Loucy (cell line): ENCODE measurements around the gene FAF1.

Experiments
- H2AFZ ChIP-seq: fragments of 200-600 bp; sonication (generic); 2 replicates; pipeline ENCODE4 v1.6.0; 2016; ENCODE audit warnings: antibody characterized with exemption, mild to moderate bottlenecking, low read length, moderate library complexity
- H3F3A ChIP-seq: fragments of 200-600 bp; 2 replicates; pipeline ENCODE4 v1.6.0; 2016; ENCODE audit warnings: antibody characterized with exemption, low read depth, mild to moderate bottlenecking
- H3K27me3 ChIP-seq: fragments of 200-600 bp; sonication (generic); 2 replicates; pipeline ENCODE4 v1.6.1; 2014; ENCODE audit warnings: low read length, mild to moderate bottlenecking; ENCODE audit not compliant: insufficient read depth, poor library complexity, severe bottlenecking
- H3K36me3 ChIP-seq: fragments of 200-600 bp; sonication (generic); 2 replicates; pipeline ENCODE4 v1.6.1; 2016; ENCODE audit warnings: low read length; ENCODE audit not compliant: insufficient read depth
- H3K4me1 ChIP-seq: fragments of 200-600 bp; sonication (generic); 2 replicates; pipeline ENCODE4 v1.5.1; 2014; ENCODE audit warnings: low read length, mild to moderate bottlenecking; ENCODE audit not compliant: insufficient read depth, poor library complexity, severe bottlenecking
- H3K4me2 ChIP-seq: fragments of 200-600 bp; sonication (generic); 2 replicates; pipeline ENCODE4 v1.6.0; 2014; ENCODE audit warnings: antibody characterized with exemption, low read length, low read depth, mild to moderate bottlenecking; ENCODE audit not compliant: poor library complexity, severe bottlenecking
- H3K4me3 ChIP-seq: fragments of 200-600 bp; sonication (generic); 2 replicates; pipeline ENCODE4 v1.5.1; 2014; ENCODE audit warnings: low read length, mild to moderate bottlenecking, mixed read lengths; ENCODE audit not compliant: poor library complexity, severe bottlenecking
- H3K79me2 ChIP-seq: fragments of 200-600 bp; sonication (generic); 2 replicates; pipeline ENCODE4 v1.6.1; 2014; ENCODE audit warnings: low read length; ENCODE audit not compliant: insufficient read depth
- H3K9ac ChIP-seq: fragments of 200-600 bp; sonication (generic); 2 replicates; pipeline ENCODE4 v1.6.0; 2014; ENCODE audit warnings: mild to moderate bottlenecking, low read depth, low read length, moderate library complexity; ENCODE audit not compliant: poor library complexity, severe bottlenecking
- H3K9me2 ChIP-seq: fragments of 200-600 bp; sonication (generic); replicated peaks from 2 replicates; pipeline ENCODE4 v1.6.1; 2016; ENCODE audit warnings: low read depth, low read length, mixed read lengths
- H3K9me3 ChIP-seq: fragments of 200-600 bp; sonication (generic); 2 replicates; pipeline ENCODE4 v1.6.1; 2014; ENCODE audit warnings: mild to moderate bottlenecking, antibody characterized with exemption, low read length, low read depth; ENCODE audit not compliant: insufficient read depth
- H4K20me1 ChIP-seq: fragments of 200-600 bp; sonication (generic); 2 replicates; pipeline ENCODE4 v1.6.0; 2014; ENCODE audit warnings: antibody characterized with exemption, low read length, mild to moderate bottlenecking; ENCODE audit not compliant: insufficient read depth, poor library complexity, severe bottlenecking
- EZH2phosphoT487 ChIP-seq: fragments of 200-600 bp; IDR thresholded peaks from 2 replicates; pipeline ENCODE4 v1.6.1; 2018; ENCODE audit warnings: antibody characterized with exemption, mild to moderate bottlenecking, moderate library complexity, borderline replicate concordance
- TF ChIP-seq, protein P1 (sequence below): fragments of 200-600 bp; sonication (generic); conservative IDR thresholded peaks from 2 replicates; pipeline ENCODE4 v1.5.1; 2014; ENCODE audit warnings: mild to moderate bottlenecking, antibody characterized with exemption, low read length

FAF1 gene

DNA sequence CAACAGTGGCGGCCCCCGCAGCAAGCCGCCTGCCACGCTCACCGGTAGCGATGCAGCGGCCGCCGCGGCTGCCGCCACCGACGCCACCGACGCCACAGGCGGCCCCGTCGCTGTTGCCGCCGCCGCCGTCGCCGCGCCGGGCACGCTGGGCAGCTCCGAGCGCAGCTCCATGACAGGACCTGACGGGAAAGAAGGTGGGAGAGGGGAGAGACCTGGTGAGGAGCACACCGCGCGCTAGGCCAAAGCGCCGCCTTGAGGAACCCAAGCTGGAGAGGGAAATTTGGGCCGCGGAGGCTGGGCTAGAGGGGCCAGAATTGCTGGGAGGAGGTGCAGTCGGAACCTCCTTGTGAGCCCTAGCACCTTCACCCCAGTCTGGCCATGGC lies 538.7 kb downstream of the FAF1 start:
- no peak overlapping the region for H2AFZ ChIP-seq
- TF ChIP-seq, protein P1, sequence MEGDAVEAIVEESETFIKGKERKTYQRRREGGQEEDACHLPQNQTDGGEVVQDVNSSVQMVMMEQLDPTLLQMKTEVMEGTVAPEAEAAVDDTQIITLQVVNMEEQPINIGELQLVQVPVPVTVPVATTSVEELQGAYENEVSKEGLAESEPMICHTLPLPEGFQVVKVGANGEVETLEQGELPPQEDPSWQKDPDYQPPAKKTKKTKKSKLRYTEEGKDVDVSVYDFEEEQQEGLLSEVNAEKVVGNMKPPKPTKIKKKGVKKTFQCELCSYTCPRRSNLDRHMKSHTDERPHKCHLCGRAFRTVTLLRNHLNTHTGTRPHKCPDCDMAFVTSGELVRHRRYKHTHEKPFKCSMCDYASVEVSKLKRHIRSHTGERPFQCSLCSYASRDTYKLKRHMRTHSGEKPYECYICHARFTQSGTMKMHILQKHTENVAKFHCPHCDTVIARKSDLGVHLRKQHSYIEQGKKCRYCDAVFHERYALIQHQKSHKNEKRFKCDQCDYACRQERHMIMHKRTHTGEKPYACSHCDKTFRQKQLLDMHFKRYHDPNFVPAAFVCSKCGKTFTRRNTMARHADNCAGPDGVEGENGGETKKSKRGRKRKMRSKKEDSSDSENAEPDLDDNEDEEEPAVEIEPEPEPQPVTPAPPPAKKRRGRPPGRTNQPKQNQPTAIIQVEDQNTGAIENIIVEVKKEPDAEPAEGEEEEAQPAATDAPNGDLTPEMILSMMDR: no peak
- TF ChIP-seq EZH2phosphoT487: no peak
- no peaks in the 10 kb centered on the region for H3K36me3 ChIP-seq
- no peaks in the 10 kb centered on the region for H3K4me1 ChIP-seq
- H3K27me3 ChIP-seq: no peaks in the 10 kb centered on the region
- no peak overlapping the region for H3K4me3 ChIP-seq
- H4K20me1 ChIP-seq: no peaks in the 10 kb centered on the region
- no peak overlapping the region for H3K4me2 ChIP-seq
- no peak overlapping the region for H3K9ac ChIP-seq
- no peaks in the 10 kb centered on the region for H3K9me3 ChIP-seq
- no peaks in the 10 kb centered on the region for H3K79me2 ChIP-seq
- no peaks in the 10 kb centered on the region for H3F3A ChIP-seq
- H3K9me2 ChIP-seq: no peaks in the 10 kb centered on the region

DNA sequence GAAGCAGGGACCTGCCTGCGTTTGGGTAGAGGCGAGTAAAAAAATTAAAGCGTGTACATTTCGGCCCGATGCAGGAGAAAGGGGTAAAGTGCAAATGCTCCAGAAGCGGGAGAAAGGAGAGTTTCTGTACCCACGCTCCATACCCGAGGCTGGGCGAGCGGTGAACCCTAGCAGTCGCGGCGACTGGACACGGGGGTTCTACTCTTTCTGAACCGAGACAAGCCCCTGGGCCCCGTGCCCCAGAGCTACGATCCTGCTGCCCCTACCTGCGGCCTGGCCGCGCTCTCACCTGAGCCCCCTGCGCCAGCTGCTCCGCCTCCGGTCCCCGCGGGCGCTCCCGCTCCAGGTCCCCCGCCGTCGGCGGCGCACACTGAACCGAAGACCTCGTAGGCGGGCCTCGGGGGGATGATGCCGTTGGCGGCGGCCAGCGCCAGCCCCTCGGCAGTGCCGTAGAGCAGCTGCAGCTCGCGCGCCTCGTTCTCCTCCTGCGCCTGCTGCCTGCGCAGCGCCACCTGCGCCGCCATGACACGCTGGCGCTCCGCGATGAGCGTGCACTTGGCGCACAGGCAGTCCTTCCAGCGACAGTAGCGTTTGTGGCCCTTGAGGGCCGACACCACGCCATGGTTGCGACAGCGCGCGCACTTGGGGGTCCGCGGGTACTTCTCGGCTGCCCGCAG lies 539.2 kb downstream of the FAF1 start:
- Histone ChIP-seq H3K4me3 (no peak overlapping the region), H3K36me3 (no peaks in the 10 kb centered on the region), H3K4me1 (no peaks in the 10 kb centered on the region), H3K27me3 (no peaks in the 10 kb centered on the region), H3K9me3 (no peaks in the 10 kb centered on the region), H4K20me1 (no peaks in the 10 kb centered on the region), H3K9ac (no peak overlapping the region), H3K4me2 (no peak overlapping the region), H2AFZ (no peak overlapping the region), H3K79me2 (no peaks in the 10 kb centered on the region), H3K9me2 (no peaks in the 10 kb centered on the region), H3F3A (no peaks in the 10 kb centered on the region)
- TF ChIP-seq, protein P1: no peak
- TF ChIP-seq EZH2phosphoT487: no peak

DNA sequence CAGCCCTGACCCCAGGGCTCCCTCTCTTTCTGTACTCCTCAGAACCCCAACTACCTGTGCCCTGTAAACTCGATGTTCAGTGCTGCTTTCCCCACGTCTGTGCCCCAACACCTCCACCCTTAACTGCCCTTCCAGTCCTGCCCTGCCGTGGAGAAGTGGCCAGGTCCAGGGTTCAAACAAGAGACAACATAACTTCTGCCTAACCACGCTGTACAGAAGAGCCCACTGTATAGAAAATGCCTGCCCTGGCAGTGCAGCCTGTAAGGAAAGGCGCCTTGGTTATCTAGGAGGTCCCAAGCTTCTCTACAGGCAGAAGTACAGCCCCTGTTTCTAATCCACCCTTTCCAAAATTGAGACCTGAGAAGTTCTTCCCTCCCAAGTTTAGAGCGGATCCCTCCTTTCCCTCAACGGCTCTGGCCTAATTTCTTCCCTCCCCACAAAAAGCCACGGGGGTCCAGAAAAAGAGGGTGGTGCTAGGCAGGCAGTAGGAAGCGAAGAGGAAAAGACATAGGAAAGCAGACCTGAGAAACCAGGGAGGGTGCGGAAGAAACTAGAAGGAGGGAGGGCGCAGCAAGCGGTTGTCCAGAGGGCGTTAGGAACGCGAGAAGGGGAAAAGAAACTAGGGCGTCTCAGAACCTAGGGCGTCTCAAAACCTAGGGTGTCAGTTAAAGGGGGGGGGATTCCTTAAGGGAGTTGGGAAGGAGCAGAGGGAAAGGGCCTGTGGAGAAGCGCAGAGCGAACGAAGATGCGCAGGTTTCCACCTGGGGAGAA lies 540.0 kb downstream of the FAF1 start:
- no peaks in the 10 kb centered on the region for H3K36me3 ChIP-seq
- no peaks in the 10 kb centered on the region for H3K79me2 ChIP-seq
- no peaks in the 10 kb centered on the region for H3K9me3 ChIP-seq
- no peak overlapping the region for H2AFZ ChIP-seq
- TF ChIP-seq, protein P1: no peak
- no peak for TF ChIP-seq EZH2phosphoT487
- no peaks in the 10 kb centered on the region for H3K9me2 ChIP-seq
- H3K4me2 ChIP-seq: no peak overlapping the region
- H3K9ac ChIP-seq: no peak overlapping the region
- H3K4me3 ChIP-seq: no peak overlapping the region
- no peaks in the 10 kb centered on the region for H3F3A ChIP-seq
- H3K4me1 ChIP-seq: no peaks in the 10 kb centered on the region
- no peaks in the 10 kb centered on the region for H4K20me1 ChIP-seq
- no peaks in the 10 kb centered on the region for H3K27me3 ChIP-seq
